Esophagus squamous epithelium (tissue), 4 donors: ENCODE data around the gene ARTN.

Source experiments
- CTCF ChIP-seq, 6 experiments: fragments of 450-650 bp in 4 of 6; fragments of 200-600 bp in 2 of 6; sonication (generic) in 2 of 6; IDR thresholded peaks; one replicate each; pipeline ENCODE4 v1.5.1; 2016 to 2019; ENCODE audit warnings: antibody characterized with exemption in 6 of 6, mild to moderate bottlenecking in 4 of 6, moderate library complexity in 4 of 6
- POLR2A ChIP-seq, 4 donors: fragments of 450-650 bp; IDR thresholded peaks; one replicate each; pipeline ENCODE4 v1.6.1; 2017; ENCODE audit warnings: antibody characterized with exemption in 4 of 4, mild to moderate bottlenecking in 4 of 4, moderate library complexity in 3 of 4

- TF ChIP-seq CTCF (IDR thresholded peaks at IDR 0.05) (no peak), POLR2A (IDR thresholded peaks at IDR 0.05) (no peak)
Measured at GRCh38 chr1:43921022-43921421, 12.6 kb upstream of the ARTN start.
